GM23338 (cell line): ENCODE measurements around the gene SPATA13. TPM values are rescaled to one million over a fixed set of nuclear protein-coding genes. Genes with fewer than 3 reads are reported as not detected.

Experiments
- ATAC-seq: fragments of 200-7000 bp; cut with Tn5 transposase; 3 replicates; pipeline ENCODE4 v1.9.1; 2020
- DNase-seq: peaks from one replicate; pipeline ENCODE4 v3.0.0-alpha.2; 2015; ENCODE audit warnings: low spot score
- H2AFZ ChIP-seq: fragments of 200-600 bp; sonication (generic); 2 replicates; pipeline ENCODE4 v1.8.0; 2016; ENCODE audit warnings: antibody characterized with exemption, mild to moderate bottlenecking, moderate library complexity
- H3F3A ChIP-seq: fragments of 200-600 bp; sonication (generic); replicated peaks from 2 replicates; pipeline ENCODE4 v1.8.0; 2017; ENCODE audit warnings: antibody characterized with exemption, mixed run types, low read depth
- H3K27ac ChIP-seq: fragments of 200-600 bp; sonication (generic); 2 replicates; pipeline ENCODE4 v1.6.1; 2016; ENCODE audit warnings: low read depth
- H3K27me3 ChIP-seq: fragments of 200-600 bp; sonication (generic); 2 replicates; pipeline ENCODE4 v1.8.0; 2016; ENCODE audit warnings: mild to moderate bottlenecking, mixed run types, moderate library complexity; ENCODE audit not compliant: insufficient read depth
- H3K36me3 ChIP-seq: fragments of 200-600 bp; sonication (generic); 2 replicates; pipeline ENCODE4 v1.8.0; 2016; ENCODE audit warnings: mild to moderate bottlenecking; ENCODE audit not compliant: insufficient read depth
- H3K4me1 ChIP-seq: fragments of 200-600 bp; sonication (generic); 2 replicates; pipeline ENCODE4 v1.8.0; 2016; ENCODE audit warnings: mild to moderate bottlenecking, moderate library complexity; ENCODE audit not compliant: insufficient read depth
- H3K4me2 ChIP-seq: fragments of 200-600 bp; sonication (generic); 2 replicates; pipeline ENCODE4 v1.7.1; 2017; ENCODE audit warnings: mixed run types
- H3K4me3 ChIP-seq: fragments of 200-600 bp; sonication (generic); 2 replicates; pipeline ENCODE4 v1.6.1; 2016; ENCODE audit warnings: mixed run types
- H3K79me2 ChIP-seq: fragments of 200-600 bp; sonication (generic); replicated peaks from 2 replicates; pipeline ENCODE4 v1.8.0; 2017; ENCODE audit warnings: mild to moderate bottlenecking; ENCODE audit not compliant: insufficient read depth
- H3K9me2 ChIP-seq: fragments of 200-600 bp; sonication (generic); 2 replicates; pipeline ENCODE4 v1.8.0; 2017; ENCODE audit not compliant: insufficient read depth
- H4K20me1 ChIP-seq: fragments of 200-600 bp; sonication (generic); replicated peaks from 2 replicates; pipeline ENCODE4 v1.8.0; 2017; ENCODE audit warnings: mild to moderate bottlenecking; ENCODE audit not compliant: insufficient read depth
- H3K27ac Mint-ChIP-seq: 2 replicates; pipeline ENCODE4 v1.8.0; 2020; ENCODE audit warnings: inconsistent platforms, mild to moderate bottlenecking, moderate library complexity, mixed read lengths
- H3K27me3 Mint-ChIP-seq: 3 replicates; pipeline ENCODE4 v1.8.0; 2022; ENCODE audit warnings: low read depth, mild to moderate bottlenecking, moderate library complexity, mixed read lengths, inconsistent platforms; ENCODE audit not compliant: insufficient read depth, poor library complexity
- H3K36me3 Mint-ChIP-seq: 3 replicates; pipeline ENCODE4 v1.8.0; 2021; ENCODE audit warnings: low read depth, mild to moderate bottlenecking, inconsistent platforms, moderate library complexity, mixed read lengths
- H3K4me1 Mint-ChIP-seq: 3 replicates; pipeline ENCODE4 v1.8.0; 2020; ENCODE audit warnings: mild to moderate bottlenecking, inconsistent platforms, mixed read lengths
- H3K4me3 Mint-ChIP-seq: 3 replicates; pipeline ENCODE4 v1.8.0; 2021; ENCODE audit warnings: moderate library complexity, mild to moderate bottlenecking, inconsistent platforms, mixed read lengths
- H3K9me3 Mint-ChIP-seq: 3 replicates; pipeline ENCODE4 v1.8.0; 2020; ENCODE audit warnings: moderate library complexity, mild to moderate bottlenecking, inconsistent platforms, mixed read lengths
- CREB1 ChIP-seq: fragments of 250-450 bp; sonication (Bioruptor Pico); IDR thresholded peaks from 2 replicates; pipeline ENCODE4 v1.5.0; 2020; ENCODE audit warnings: low read depth, mild to moderate bottlenecking, moderate library complexity
- CTCF ChIP-seq, 2 experiments: fragments of 200-600 bp in 1 of 2; sonication (generic) in 1 of 2; conservative IDR thresholded peaks; 2 replicates each; pipeline versions ENCODE4 v1.5.1 to v1.6.1; 2016 to 2017; ENCODE audit warnings: antibody characterized with exemption in 2 of 2, low read depth in 2 of 2, mild to moderate bottlenecking in 2 of 2, moderate library complexity in 1 of 2
- ETS1 ChIP-seq: IDR thresholded peaks from 2 replicates; pipeline ENCODE4 v1.6.1; 2016; ENCODE audit warnings: antibody characterized with exemption
- EZH2 ChIP-seq: fragments of 200-600 bp; sonication (generic); IDR thresholded peaks from one replicate; pipeline ENCODE4 v1.8.0; 2017; ENCODE audit warnings: antibody characterized with exemption, mild to moderate bottlenecking, low read depth; ENCODE audit not compliant: unreplicated experiment
- EZH2phosphoT487 ChIP-seq: fragments of 200-600 bp; sonication (generic); IDR thresholded peaks from one replicate; pipeline ENCODE4 v1.8.1; 2018; ENCODE audit warnings: antibody characterized with exemption; ENCODE audit not compliant: unreplicated experiment
- JUNB ChIP-seq: IDR thresholded peaks from one replicate; pipeline ENCODE4 v1.6.1; 2016; ENCODE audit warnings: antibody characterized with exemption; ENCODE audit not compliant: unreplicated experiment
- NANOG ChIP-seq: IDR thresholded peaks from 2 replicates; pipeline ENCODE4 v1.6.1; 2016; ENCODE audit warnings: antibody characterized with exemption, borderline replicate concordance
- POLR2AphosphoS5 ChIP-seq: IDR thresholded peaks from 2 replicates; pipeline ENCODE4 v1.6.1; 2016; ENCODE audit warnings: antibody characterized with exemption, low read depth
- REST ChIP-seq: IDR thresholded peaks from one replicate; pipeline ENCODE4 v1.6.1; 2018; ENCODE audit warnings: antibody characterized with exemption; ENCODE audit not compliant: unreplicated experiment
- STAT1 ChIP-seq: IDR thresholded peaks from one replicate; pipeline ENCODE4 v1.6.1; 2016; ENCODE audit warnings: antibody characterized with exemption; ENCODE audit not compliant: unreplicated experiment
- ZNF114 ChIP-seq: fragments of 250-450 bp; sonication (Bioruptor Pico); IDR thresholded peaks from 2 replicates; pipeline ENCODE4 v1.5.0; 2020; ENCODE audit warnings: mild to moderate bottlenecking, moderate library complexity
- ZNF331 ChIP-seq: fragments of 250-450 bp; sonication (Bioruptor Pico); IDR thresholded peaks from 2 replicates; pipeline ENCODE4 v1.5.0; 2020; ENCODE audit warnings: low read depth, mild to moderate bottlenecking, moderate library complexity
- ZNF462 ChIP-seq: fragments of 250-450 bp; sonication (Bioruptor Pico); IDR thresholded peaks from 2 replicates; pipeline ENCODE4 v1.5.0; 2020; ENCODE audit warnings: mild to moderate bottlenecking, moderate library complexity
- polyA plus RNA-seq: library from polyadenylated mRNA; unstranded; fragments of >200 nt; fragmentation: Nextera tagmentation; extraction: Ambion mirVana; gene quantifications from 2 replicates; pipeline ENCODE4 v1.2.1, GENCODE V29; 2016
- total RNA-seq: library from RNA; depleted of rRNA; stranded (reverse); fragments of >200 nt; shearing (Covaris generic); gene quantifications from 2 replicates; pipeline ENCODE4 v1.2.3, GENCODE V29; 2014

The SPATA13 gene
- total and polyA plus RNA-seq, 2 experiments from 2014 or later: 11.9 to 45.7 TPM

GRCh38 chr13:24184265-24184841, 23.8 kb downstream of the SPATA13 start:
- H3F3A ChIP-seq: no peaks in the 10 kb centered on the region
- DNase-seq: no peak
- H3K4me3 ChIP-seq: no peak overlapping the region
- no peak overlapping the region for H3K4me3 Mint-ChIP-seq
- H3K79me2 ChIP-seq: peaks cover 88% of the 10 kb centered on the region
- peaks cover 9% of the 10 kb centered on the region for H3K4me1 ChIP-seq
- no peak overlapping the region for H3K27ac Mint-ChIP-seq
- no peak overlapping the region for H2AFZ ChIP-seq
- H3K9me3 Mint-ChIP-seq: peaks cover 4% of the 10 kb centered on the region
- no peaks in the 10 kb centered on the region for H3K27me3 ChIP-seq
- H3K4me2 ChIP-seq: no peak overlapping the region
- ATAC-seq: no peak
- no peak for TF ChIP-seq REST
- no peak for TF ChIP-seq EZH2
- TF ChIP-seq JUNB: no peak
- no peak for TF ChIP-seq POLR2AphosphoS5
- no peak for TF ChIP-seq CTCF (conservative IDR thresholded peaks at IDR 0.05; ENCODE audit: low read depth in 2 of 2)
- TF ChIP-seq ZNF462 (CRISPR knock-in tag): no peak
- no peak for TF ChIP-seq EZH2phosphoT487
- no peak for TF ChIP-seq STAT1
- TF ChIP-seq ETS1: no peak
- TF ChIP-seq CREB1 (CRISPR knock-in tag): no peak
- TF ChIP-seq ZNF331: no peak
- no peak for TF ChIP-seq ZNF114
- no peak for TF ChIP-seq NANOG
- H3K9me2 ChIP-seq: no peaks in the 10 kb centered on the region
- peaks cover 10% of the 10 kb centered on the region for H3K36me3 Mint-ChIP-seq
- no peaks in the 10 kb centered on the region for H3K36me3 ChIP-seq
- no peak overlapping the region for H3K27ac ChIP-seq
- peaks cover 8% of the 10 kb centered on the region; the same call in 1 of the 2 replicates for H4K20me1 ChIP-seq
- H3K27me3 Mint-ChIP-seq: no peaks in the 10 kb centered on the region
- peaks cover 31% of the 10 kb centered on the region for H3K4me1 Mint-ChIP-seq
